GM21390 (cell line): Measurements from ENCODE around the gene PTPA.
"Not testable (repeated sequence)": the region's sequence is repeated elsewhere in the genome, so short reads cannot be mapped to it uniquely, and the experiment has no call there.

Experiments
- ATAC-seq: cut with Tn5 transposase; IDR thresholded peaks from one replicate; pipeline ENCODE4 v1.9.1; 2021; ENCODE audit not compliant: unreplicated experiment

PTPA gene

DNA sequence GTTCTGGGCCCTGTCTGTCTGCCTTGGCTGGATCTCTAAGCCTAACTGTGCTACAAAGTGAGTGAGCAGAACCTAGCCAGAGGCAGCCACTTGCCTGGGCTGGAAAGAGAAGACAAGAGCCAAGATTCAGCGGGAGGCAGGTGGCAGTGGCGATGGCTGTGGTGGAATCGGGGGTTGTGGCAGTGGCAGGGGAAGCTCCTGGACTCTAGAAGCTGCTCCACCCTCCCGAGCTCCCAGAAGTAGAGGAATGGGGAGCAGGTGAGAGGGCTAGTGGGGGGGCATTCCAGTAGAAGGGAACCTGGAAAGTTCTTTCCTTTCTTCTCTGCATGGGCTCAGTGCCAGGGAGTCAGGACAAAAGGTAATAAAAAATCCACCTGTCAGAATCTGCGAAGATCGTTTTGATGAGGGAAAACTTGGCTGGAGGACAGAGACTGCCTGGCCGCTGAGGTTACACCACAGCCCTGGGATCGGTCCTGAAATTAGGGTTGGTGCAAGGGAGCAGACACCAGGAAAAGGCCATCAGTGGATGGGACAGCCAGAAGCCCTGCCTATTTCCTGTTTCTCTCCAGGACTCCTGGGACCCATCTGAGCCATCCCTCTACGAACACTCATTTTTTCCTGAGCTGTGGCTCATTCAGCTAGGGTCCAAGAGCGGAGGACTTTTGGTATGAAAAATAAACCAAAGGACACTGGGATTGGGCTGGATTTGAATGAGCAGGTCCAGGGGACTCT is 2.2 kb upstream of the PTPA start:
- no peak for ATAC-seq

DNA sequence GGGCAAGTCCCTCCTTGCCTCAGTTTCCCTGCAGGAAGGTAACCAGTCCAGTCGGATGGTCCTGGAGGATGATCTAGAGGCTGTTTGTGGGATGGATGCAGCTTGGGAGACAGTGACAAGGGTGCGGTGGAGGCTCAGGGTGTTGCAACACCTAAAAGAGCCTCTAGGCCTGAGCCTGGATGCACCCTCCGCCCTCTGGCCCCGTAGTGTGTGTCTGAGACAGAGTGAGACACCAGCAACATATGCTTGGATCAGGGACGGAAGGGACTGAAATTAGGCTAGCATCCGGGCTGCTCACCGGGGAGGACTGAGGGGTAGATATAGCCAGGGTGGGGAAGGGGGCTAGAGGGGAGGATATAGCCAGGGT is 1.7 kb upstream of the PTPA start:
- ATAC-seq: no peak

DNA sequence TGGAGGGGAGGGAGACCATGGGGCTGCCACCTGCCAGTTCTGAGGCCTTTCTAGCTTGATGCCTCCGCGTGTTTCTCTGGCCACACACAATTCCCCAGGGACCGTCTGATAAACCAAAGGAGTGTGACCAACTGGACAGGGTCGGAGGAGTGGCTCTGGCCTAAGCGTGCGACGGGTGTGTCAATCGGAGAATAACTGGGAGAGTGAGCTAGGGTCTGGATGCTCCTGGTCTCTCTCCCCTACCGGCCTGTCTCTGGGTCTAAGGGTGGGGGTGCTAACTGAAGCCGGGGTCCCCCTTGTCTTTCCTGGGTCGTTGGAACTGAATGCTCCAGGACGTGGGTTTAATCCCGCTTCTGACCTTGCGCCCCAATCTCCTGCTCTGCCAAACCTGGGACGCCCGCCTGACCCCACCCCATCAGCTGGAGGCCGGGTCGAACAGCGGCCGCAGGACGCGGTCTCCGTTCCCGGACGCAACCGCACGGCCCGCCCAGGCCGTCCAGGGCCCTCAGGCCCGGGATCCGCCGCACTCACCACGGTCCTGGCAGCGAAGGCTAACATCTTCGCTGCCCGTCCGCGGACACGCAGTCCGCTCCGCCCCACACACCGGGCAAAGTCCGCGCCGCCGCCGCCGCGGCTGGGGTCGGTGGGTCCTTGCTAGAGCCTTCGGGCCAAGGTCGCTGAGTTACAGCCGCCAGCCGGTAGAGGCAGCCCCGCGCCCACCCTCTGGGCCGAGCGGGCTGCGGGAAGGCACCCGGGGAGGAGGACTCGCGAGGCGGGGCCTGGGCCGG is 1.1 kb upstream of the PTPA start:
- ATAC-seq: no peak

DNA sequence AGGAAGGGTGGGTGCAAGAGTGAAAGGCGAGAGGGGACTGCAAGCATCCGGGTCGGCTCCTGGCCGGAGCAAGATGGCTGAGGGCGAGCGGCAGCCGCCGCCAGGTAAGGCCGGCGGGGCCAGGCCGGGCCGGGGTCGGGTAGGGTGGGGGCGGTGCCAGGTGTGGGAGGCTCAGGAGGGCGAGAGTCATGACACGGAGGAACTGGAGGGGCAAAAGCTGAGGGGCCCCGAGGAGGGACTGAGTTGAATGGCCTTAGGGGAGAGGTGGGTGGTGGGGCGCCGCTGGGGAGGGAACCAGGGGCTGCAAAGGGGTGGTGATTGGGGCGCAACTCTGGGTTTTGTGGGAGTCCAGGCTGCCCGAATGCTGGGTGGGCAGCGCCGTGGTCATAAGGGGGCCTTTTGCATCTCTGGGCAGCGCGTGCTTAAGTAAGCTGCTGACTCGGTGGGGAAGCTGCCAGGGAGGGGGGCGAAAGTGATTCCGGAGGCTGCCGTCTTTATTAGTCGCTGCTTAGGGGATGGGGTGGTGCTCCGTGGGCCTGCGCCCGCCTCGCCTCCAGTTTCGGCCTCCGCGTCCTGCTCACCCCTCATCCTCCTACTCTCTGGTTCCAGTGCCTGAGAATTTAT is 425 bp downstream of the PTPA start:
- no peak for ATAC-seq

DNA sequence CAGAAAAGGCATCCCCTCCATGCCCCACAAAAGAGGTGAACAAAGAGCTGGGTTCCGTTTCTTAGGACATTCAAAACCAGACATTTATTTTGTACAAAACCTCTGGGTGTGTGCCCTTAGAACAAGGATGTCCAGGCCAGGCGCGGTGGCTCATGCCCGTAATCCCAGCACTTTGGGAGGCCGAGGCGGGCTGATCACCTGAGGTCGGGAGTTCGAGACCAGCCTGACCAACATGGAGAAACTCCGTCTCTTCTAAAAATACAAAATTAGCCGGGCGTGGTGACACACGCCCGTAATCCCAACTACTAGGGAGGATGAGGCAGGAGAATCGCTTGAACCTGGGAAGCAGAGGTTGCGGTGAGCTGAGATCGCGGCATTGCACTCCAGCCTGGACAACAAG is 1.3 kb downstream of the PTPA start:
- ATAC-seq: not testable (repeated sequence)

DNA sequence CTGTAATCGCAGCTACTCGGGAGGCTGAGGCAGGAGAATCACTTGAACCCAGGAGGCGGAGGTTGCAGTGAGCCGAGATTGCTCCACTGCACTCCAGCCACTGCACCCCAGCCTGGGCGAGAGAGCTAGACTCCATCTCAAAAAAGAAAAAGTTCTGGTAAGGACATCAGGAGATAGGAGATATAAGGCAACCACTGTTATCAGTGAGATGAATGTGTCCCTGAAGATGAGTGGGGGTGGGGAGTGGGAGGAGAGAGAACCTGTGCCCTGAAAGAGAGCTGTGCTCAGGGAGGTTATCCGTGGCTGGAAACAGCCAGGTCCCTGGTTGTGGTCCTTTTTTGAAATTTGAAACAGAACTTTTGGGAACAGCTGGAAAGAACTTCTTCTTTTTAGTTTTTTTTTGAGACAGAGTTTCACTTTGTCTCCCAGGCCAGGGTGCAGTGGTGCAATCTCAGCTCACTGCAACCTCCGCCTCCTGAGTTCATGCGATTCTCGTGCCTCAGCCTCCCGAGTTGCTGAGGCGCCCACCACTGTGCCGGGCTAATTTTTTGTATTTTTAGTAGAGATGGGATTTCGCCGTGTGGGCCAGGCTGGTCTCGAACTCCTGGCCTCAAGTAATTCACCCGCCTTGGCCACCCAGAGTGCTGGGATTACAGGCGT is 2.6 kb downstream of the PTPA start:
- no peak for ATAC-seq

DNA sequence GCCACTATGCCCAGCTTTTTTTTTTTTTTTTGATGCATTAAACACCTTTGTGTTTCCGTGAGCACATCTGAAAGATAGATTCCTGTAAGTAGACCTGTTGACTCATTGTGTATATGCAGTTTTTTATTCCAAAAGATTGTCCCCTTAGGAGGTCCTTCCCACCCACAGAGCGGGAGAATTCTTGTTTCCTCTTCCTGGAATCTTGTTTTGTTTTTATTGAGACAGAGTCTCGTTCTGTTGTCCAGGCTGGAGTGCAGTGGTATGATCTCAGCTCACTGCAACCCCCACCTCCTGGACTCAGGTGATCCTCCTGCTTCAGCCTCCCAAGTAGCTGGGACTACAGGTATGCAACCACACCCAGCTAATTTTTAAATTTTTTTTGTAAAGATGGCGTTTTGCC is 7.6 kb downstream of the PTPA start:
- no peak for ATAC-seq

DNA sequence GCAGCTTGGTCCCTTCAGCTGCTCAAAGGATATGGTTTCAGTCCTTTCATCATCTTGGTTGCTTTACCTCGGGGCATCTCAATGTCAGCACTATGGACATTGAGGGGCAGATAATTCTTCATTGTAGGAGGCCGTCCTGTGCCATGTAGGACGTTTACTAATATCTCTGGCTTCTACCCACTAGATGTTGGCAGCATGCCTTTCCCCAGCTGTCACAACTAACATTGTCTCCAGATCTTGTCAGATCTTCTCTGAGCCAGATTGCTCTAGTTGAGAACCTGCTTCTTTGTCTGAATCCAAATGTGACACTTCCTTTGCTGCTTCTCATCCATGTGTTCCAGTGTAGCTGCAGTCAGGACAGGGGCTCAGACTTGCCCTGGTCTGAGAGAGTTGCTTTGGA is 10.3 kb downstream of the PTPA start:
- no peak for ATAC-seq

DNA sequence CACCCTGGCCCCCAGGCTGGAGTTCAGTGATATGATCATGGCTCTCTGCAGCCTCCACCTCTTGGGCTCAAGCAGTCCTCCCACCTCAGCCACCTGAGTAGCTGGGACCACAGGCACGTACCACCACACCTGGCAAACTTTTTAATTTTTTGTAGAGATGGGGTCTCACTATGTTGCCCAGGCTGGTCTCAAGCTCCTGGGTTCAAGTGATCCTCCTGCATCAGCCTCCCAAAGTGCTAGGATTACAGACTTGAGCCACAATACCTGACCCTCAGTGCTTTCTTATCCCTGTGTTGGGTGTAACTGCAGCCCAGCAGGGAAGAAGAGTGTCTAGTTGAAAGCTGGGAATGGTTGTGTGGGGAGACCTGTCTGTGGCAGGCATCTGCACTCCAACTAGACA is 10.9 kb downstream of the PTPA start:
- no peak for ATAC-seq

DNA sequence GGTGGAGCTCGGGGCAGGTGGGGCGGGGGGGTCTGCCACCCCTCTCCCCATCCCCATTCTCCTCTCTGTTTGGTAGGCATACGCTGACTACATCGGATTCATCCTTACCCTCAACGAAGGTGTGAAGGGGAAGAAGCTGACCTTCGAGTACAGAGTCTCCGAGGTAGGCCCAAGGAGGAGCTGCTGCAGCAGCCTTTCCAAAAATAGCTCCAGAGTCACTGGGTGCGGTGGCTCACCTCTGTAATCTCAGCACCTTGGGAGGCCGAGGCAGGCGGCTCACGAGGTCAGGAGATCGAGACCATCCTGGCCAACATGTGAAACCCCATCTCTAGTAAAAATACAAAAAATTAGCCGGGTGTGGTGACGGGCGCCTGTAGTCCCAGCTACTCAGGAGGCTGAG is 11.8 kb downstream of the PTPA start:
- not testable (repeated sequence) for ATAC-seq

DNA sequence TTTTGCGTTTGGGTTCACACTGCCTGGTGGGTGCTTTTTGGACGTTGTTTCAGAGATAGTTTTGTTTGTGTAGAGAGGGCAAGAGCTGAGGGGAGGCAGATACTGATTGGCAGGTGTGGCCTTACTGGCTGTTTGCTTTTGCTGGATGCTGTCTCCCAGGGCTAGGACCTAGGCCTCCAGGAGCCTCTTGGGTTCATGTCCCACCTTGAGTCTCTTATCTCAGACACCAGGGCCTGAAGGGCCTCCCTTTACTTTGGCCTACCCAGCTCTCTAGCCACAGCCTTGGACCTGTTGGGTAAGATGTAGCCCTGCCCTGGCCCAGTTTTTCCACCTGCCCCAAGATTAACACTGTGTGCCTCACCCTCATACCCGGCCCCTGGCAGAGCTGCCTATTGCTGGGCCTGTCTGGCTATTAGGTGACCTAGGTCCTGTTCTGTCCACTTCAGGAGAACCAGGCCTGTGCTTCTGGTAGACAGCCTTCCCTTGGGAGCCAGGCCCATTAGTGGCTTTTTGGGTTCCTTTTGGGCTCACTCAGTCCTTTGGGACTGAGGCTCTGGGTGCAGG is 13.4 kb downstream of the PTPA start:
- ATAC-seq: no peak

DNA sequence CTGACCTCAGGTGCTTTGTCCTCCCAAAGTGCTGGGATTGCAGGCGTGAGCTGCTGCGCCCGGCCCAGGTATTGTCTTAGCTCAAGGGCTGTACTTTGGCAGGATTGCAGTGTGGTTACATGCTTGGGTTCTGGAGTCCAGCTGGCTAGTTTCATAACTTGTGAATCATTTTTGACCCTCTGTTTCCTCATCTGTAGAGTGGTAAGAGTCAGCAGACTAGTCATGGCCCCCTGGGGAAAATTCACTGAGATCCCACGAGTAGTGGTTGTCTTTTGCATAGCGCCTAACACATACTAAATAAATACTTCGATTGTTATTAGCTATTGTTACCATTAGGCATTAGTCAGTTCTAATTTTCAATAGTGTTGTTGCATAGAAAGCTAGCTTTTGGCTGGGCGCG is 14.3 kb downstream of the PTPA start:
- no peak for ATAC-seq

DNA sequence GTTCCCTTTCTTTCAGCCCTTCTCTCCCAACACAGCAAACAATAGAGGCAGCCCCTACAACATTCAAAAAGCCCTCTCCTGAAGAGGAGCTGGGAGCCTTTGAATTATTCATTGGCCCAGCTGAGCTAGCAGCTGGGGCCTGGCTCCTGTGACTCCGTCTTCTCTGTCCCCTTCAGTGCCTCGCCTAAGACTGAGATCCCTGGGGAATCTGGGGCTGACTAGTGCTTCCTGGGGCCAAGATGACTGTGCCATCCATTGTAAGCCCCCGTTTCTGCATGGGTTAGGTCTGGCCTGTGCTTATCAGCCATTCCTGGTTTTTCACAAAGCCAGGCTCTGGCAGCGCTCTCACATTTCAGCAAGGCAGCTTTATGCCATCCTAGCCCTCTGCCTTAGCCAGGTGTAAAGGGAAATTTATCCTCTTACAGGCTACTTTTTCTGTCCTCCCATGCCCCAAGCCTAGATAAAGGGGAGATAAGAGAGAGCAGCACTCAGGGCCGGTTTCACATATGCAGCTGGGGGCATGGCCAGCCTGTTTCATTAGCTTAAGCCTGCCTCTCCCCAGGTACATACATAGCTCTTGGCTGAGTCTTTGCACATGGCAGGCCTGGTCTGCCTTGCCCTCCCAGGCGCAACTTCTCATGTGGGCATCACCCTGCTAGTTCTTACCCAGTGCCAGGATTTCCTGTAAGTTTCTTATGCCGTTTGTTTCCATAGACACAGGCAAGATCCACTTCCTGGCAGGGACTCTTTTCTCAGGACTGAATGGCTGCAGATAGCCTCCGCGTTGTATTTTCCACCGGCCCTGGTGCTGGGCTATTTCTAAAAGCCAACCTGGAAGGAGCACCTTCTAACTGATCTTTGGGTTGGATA is 15.8 kb downstream of the PTPA start:
- no peak for ATAC-seq

DNA sequence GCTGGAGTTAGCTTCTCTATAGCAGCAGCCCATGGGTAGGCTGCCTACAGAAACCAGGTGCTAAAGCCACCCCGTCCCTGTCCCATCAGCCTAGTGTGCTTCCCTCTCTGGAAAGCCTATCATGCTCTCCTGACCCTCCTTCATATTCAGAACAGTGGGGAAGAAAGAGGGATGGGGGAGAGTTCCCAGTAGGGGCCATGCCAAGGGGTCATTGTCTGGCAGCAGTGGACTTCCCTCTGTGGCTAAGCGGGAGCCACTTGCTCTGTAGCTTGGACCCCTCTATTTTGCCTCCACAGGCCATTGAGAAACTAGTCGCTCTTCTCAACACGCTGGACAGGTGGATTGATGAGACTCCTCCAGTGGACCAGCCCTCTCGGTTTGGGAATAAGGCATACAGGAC is 17.5 kb downstream of the PTPA start:
- no peak for ATAC-seq

DNA sequence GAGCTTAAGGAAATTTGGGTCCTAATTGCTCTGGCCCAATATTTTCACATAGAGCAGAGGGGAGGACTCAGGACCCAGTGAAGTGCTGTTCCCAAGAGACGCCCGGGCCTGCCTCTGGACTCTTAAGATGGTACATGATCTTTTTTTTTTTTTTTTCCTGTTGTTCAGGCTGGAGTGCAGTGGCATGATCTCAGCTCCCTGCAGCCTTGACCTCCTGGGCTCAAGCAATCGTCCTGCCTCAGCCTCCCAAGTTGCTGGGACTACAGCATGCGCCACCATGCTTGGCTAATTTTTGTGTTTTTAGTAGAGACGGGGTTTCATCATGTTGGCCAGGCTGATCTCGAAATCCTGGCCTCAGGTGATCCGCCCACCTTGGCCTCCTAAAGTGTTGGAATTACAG is 19.1 kb downstream of the PTPA start:
- not testable (repeated sequence) for ATAC-seq

DNA sequence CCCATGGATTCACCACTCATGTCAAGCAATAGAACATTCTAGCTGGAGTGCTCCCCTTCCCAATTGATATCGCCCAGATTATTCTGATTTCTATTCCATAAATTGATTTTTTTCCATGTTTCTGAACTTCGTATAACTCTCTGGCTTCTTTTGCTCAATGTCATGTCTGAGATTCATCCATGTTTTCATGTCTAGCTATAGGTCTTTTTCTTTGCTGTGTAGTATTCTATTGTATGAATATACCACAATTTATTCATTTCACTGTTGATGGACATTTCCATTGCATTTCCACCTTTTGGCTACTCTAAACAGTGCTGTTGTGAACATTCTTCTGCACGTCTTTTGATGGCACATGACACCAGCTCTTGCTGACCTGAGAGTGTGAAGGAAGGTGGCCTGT is 19.6 kb downstream of the PTPA start:
- ATAC-seq: no peak

DNA sequence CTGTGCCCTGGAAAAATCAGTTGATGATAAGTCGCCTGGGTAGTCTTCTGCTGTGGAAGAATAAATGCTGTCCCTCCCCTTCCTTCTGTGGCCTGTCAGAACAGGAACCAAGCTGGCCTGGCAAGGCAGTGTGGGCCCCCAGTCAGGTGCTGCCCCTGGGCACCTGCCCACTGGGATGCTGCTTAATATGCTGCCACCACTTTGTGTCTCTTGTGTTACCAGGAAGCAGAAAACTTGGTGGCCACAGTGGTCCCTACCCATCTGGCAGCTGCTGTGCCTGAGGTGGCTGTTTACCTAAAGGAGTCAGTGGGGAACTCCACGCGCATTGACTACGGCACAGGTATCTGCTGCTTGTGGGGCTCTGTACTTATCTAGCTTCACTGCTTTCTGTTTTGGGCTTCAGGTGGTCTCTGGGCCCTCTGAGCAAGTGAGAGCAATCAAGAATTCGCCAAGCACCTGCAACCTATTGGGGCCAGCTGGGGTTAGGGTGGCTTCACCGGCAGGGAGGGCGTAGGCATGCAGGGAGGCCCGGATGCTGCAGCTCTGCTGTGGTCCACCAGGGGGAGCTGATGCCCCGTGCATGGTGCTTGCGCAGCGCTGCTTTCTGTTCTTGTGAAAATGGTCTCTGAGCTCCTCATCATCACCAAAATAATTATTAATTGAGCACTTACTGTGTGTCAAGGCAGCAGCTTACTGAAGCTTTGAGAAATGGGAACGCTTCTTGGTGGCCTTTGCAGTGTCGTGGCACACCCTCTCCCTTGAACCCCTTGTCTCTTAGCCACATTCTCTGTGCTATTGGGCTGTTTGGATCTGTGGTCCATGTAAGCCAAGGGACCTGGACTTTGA is 20.3 kb downstream of the PTPA start:
- ATAC-seq: no peak

DNA sequence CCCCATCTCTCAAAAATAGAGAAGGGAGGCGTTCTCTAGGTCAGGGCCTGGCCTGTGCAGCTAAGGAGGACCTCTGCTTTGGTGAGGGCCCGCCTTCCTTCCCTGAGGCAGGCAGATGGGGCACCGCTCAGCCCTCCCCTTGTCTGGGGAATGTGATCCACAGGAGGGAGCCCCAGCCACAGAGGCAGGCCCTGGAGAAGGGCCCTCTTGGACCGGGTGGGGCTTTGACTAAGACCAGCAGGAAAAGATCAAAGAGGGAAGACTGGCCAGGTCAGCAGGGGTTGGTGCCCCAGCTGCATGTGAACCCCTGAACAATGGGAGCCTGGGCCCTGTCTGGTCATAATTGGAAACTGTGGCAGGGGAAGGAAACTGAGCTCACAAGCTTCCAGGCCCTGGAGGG is 21.9 kb downstream of the PTPA start:
- no peak for ATAC-seq

DNA sequence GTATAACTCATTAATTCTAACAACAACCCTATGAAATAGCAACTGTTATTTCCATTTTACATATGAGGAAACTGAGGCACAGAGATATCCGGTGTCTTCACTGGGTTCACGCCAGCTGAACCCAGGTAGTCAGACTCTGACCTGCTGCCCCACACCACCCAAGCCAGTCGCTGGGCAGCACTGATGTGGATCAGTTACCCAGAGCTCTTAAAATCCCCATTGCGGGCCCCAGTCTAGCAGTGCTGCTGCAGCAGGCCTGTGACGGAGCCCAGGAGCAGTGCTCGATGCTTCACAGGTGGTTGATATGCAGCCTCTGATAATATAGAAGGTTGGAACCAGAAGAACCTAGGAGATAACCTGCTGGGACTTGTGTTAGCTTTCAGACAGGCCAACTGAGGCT is 24.3 kb downstream of the PTPA start:
- ATAC-seq: no peak
